Measurements from ENCODE around the gene CYP46A1.

Gene CYP46A1

DNA sequence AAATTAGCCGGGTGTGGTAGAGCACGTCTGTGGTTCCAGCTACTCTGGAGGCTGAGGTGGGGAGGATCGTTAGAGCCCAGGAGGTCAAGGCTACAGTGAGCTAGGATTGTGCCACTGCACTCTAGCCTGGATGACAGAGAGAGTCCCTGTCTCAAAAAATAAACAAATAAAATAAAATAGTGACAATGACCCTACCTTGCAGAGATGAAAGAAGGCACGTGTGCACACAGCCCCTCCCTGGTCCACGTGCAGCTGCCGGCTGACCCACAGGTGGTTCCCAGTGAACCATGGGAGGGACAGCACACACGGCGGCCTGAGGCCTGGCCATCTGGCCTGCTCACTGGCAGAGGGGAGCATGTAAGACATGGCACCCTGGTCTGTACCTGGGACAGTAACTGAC lies 34.5 kb upstream of the CYP46A1 start:
- Histone ChIP-seq H3K27ac (replicated peaks) (no peak overlapping the region), H3K4me3 (replicated peaks; ENCODE audit: insufficient read depth, low read length) (no peak overlapping the region), H3K27me3 (ENCODE audit: insufficient read depth, poor library complexity, severe bottlenecking) (peaks cover 18% of the 10 kb centered on the region)
- no peak for DNase-seq (ENCODE audit: low read depth in 1 of 2, low spot score in 1 of 2)
- TF ChIP-seq, protein P1, sequence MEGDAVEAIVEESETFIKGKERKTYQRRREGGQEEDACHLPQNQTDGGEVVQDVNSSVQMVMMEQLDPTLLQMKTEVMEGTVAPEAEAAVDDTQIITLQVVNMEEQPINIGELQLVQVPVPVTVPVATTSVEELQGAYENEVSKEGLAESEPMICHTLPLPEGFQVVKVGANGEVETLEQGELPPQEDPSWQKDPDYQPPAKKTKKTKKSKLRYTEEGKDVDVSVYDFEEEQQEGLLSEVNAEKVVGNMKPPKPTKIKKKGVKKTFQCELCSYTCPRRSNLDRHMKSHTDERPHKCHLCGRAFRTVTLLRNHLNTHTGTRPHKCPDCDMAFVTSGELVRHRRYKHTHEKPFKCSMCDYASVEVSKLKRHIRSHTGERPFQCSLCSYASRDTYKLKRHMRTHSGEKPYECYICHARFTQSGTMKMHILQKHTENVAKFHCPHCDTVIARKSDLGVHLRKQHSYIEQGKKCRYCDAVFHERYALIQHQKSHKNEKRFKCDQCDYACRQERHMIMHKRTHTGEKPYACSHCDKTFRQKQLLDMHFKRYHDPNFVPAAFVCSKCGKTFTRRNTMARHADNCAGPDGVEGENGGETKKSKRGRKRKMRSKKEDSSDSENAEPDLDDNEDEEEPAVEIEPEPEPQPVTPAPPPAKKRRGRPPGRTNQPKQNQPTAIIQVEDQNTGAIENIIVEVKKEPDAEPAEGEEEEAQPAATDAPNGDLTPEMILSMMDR (IDR thresholded peaks at IDR 0.05; ENCODE audit: insufficient read depth, low read length), result no peak
- TF ChIP-seq, protein P2, sequence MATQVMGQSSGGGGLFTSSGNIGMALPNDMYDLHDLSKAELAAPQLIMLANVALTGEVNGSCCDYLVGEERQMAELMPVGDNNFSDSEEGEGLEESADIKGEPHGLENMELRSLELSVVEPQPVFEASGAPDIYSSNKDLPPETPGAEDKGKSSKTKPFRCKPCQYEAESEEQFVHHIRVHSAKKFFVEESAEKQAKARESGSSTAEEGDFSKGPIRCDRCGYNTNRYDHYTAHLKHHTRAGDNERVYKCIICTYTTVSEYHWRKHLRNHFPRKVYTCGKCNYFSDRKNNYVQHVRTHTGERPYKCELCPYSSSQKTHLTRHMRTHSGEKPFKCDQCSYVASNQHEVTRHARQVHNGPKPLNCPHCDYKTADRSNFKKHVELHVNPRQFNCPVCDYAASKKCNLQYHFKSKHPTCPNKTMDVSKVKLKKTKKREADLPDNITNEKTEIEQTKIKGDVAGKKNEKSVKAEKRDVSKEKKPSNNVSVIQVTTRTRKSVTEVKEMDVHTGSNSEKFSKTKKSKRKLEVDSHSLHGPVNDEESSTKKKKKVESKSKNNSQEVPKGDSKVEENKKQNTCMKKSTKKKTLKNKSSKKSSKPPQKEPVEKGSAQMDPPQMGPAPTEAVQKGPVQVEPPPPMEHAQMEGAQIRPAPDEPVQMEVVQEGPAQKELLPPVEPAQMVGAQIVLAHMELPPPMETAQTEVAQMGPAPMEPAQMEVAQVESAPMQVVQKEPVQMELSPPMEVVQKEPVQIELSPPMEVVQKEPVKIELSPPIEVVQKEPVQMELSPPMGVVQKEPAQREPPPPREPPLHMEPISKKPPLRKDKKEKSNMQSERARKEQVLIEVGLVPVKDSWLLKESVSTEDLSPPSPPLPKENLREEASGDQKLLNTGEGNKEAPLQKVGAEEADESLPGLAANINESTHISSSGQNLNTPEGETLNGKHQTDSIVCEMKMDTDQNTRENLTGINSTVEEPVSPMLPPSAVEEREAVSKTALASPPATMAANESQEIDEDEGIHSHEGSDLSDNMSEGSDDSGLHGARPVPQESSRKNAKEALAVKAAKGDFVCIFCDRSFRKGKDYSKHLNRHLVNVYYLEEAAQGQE (IDR thresholded peaks at IDR 0.05; ENCODE audit: insufficient replicate concordance, low read depth), result no peak
- no peak for TF ChIP-seq SPI1 (IDR thresholded peaks at IDR 0.05; ENCODE audit: borderline replicate concordance, low read depth)
- no peak for TF ChIP-seq GABPA (IDR thresholded peaks at IDR 0.05; ENCODE audit: low read depth)
- no peak for TF ChIP-seq POLR2AphosphoS5 (IDR thresholded peaks at IDR 0.05; ENCODE audit: low read depth)

DNA sequence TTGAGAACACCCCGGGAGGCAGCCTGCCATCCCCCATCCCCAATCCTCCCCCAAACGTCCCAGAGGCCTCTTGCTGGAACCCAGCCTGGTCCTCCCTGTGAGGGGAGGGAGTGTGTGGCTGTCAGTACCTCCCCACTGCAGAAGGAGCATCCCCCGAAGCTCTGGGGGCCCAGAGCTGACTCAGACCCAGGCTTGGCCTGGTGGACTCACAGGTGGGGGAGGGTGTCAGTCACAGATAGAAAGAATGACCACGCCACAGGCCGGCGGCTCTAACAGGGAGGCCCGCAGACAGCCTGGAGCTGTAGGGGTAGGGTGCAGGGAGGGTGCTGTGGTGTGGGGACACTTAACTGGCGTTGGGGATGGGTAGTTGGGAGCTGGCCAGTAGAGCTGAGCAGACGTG lies 33.9 kb upstream of the CYP46A1 start:
- no peak overlapping the region for H3K27ac ChIP-seq (replicated peaks)
- DNase-seq (ENCODE audit: low read depth in 1 of 2, low spot score in 1 of 2), result no peak
- no peak overlapping the region for H3K4me3 ChIP-seq (replicated peaks; ENCODE audit: insufficient read depth, low read length)
- no peak for TF ChIP-seq GABPA (IDR thresholded peaks at IDR 0.05; ENCODE audit: low read depth)
- no peak for TF ChIP-seq SPI1 (IDR thresholded peaks at IDR 0.05; ENCODE audit: borderline replicate concordance, low read depth)
- TF ChIP-seq, protein P1 (IDR thresholded peaks at IDR 0.05; ENCODE audit: insufficient read depth, low read length), result no peak
- TF ChIP-seq, protein P2 (IDR thresholded peaks at IDR 0.05; ENCODE audit: insufficient replicate concordance, low read depth), result no peak
- TF ChIP-seq POLR2AphosphoS5 (IDR thresholded peaks at IDR 0.05; ENCODE audit: low read depth), result no peak
- peaks cover 14% of the 10 kb centered on the region for H3K27me3 ChIP-seq (ENCODE audit: insufficient read depth, poor library complexity, severe bottlenecking)

DNA sequence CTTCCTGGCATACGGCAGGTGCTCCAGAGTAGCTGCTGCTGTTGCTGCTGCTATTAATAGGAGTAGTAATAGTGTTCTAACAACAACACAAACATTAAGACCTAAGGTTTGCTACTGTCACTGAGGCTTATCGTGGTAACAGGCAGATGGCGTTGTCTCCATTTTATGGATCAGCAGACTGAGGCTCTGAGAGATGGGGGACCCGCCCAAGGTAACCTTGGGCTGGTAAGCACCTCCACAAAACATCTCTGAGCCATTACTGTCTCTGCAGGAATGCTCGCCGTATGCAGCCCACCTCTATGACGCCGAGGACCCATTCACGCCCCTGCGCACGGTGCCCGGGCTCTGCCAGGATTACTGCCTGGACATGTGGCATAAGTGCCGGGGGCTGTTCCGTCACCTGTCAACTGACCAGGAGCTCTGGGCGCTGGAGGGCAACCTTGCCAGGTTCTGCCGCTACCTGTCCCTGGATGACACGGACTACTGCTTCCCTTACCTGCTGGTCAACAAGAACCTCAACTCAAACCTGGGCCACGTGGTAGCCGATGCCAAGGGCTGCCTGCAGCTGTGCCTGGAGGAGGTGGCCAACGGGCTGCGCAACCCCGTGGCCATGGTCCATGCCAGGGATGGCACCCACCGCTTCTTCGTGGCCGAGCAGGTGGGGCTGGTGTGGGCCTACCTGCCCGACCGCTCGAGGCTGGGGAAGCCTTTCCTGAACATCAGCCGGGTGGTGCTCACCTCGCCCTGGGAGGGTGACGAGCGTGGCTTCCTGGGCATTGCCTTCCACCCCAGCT lies 31.9 kb upstream of the CYP46A1 start:
- TF ChIP-seq, protein P1 (IDR thresholded peaks at IDR 0.05; ENCODE audit: insufficient read depth, low read length), result no peak
- TF ChIP-seq, protein P2 (IDR thresholded peaks at IDR 0.05; ENCODE audit: insufficient replicate concordance, low read depth), result no peak
- TF ChIP-seq POLR2AphosphoS5 (IDR thresholded peaks at IDR 0.05; ENCODE audit: low read depth) (no peak), SPI1 (IDR thresholded peaks at IDR 0.05; ENCODE audit: borderline replicate concordance, low read depth) (no peak), GABPA (IDR thresholded peaks at IDR 0.05; ENCODE audit: low read depth) (no peak)
- H3K27me3 ChIP-seq (ENCODE audit: insufficient read depth, poor library complexity, severe bottlenecking), result peaks cover 3% of the 10 kb centered on the region
- no peak overlapping the region for H3K27ac ChIP-seq (replicated peaks)
- no peak overlapping the region for H3K4me3 ChIP-seq (replicated peaks; ENCODE audit: insufficient read depth, low read length)
- DNase-seq (ENCODE audit: low read depth in 1 of 2, low spot score in 1 of 2), result no peak
